ENCODE data around the gene DIRAS2.
"Not testable (repeated sequence)": the region's sequence is repeated elsewhere in the genome, so short reads cannot be mapped to it uniquely, and the experiment has no call there.

The DIRAS2 gene

GRCh38 chr9:90642570-90643539 is at the start of gene DIRAS2:
Gene DIRAS2 (minus strand): TSS chr9:90642824. CDS start chr9:90613827, 28,997 bp downstream.
- peak; percentile 10 to 26 for DNase-seq

- no peak for DNase-seq
Measured at GRCh38 chr9:90684736-90685135, 42.1 kb upstream of the DIRAS2 start.

- no peak for DNase-seq
Measured at GRCh38 chr9:90684106-90684505, 41.5 kb upstream of the DIRAS2 start.

- DNase-seq, result no peak
Measured at GRCh38 chr9:90680534-90680933, 37.9 kb upstream of the DIRAS2 start.

GRCh38 chr9:90665072-90665471 is 22.4 kb upstream of the DIRAS2 start:
- no peak for DNase-seq

GRCh38 chr9:90659650-90660364 is 17.2 kb upstream of the DIRAS2 start:
- no peak for DNase-seq

GRCh38 chr9:90658783-90659182 is 16.2 kb upstream of the DIRAS2 start:
- DNase-seq, result no peak

- DNase-seq, result no peak
Measured at GRCh38 chr9:90658181-90658580, 15.6 kb upstream of the DIRAS2 start.

- DNase-seq, result not testable (repeated sequence)
Measured at GRCh38 chr9:90656876-90657275, 14.3 kb upstream of the DIRAS2 start.

GRCh38 chr9:90651246-90651645 is 8.6 kb upstream of the DIRAS2 start:
- no peak for DNase-seq

- DNase-seq, result no peak
Measured at GRCh38 chr9:90647843-90648242, 5.2 kb upstream of the DIRAS2 start.

- DNase-seq, result no peak
Measured at GRCh38 chr9:90645721-90646120, 3.1 kb upstream of the DIRAS2 start.

- no peak for DNase-seq
Measured at GRCh38 chr9:90641884-90642487, 638 bp downstream of the DIRAS2 start.

- DNase-seq, result no peak
Measured at GRCh38 chr9:90641086-90641485, 1.5 kb downstream of the DIRAS2 start.

GRCh38 chr9:90640361-90640760 is 2.3 kb downstream of the DIRAS2 start:
- DNase-seq, result no peak

- no peak for DNase-seq
Measured at GRCh38 chr9:90637626-90638025, 5.0 kb downstream of the DIRAS2 start.

- DNase-seq, result no peak
Measured at GRCh38 chr9:90632647-90633207, 9.9 kb downstream of the DIRAS2 start.

GRCh38 chr9:90631964-90632363 is 10.7 kb downstream of the DIRAS2 start:
- no peak for DNase-seq

- no peak for DNase-seq
Measured at GRCh38 chr9:90629991-90630390, 12.6 kb downstream of the DIRAS2 start.

- DNase-seq, result no peak
Measured at GRCh38 chr9:90629354-90629753, 13.3 kb downstream of the DIRAS2 start.

GRCh38 chr9:90616806-90617205 is 25.8 kb downstream of the DIRAS2 start:
- no peak for DNase-seq

- DNase-seq, result no peak
Measured at GRCh38 chr9:90613502-90613901, 29.1 kb downstream of the DIRAS2 start.

- DNase-seq, result no peak
Measured at GRCh38 chr9:90612957-90613356, 29.7 kb downstream of the DIRAS2 start.

Measured in activated CD4-positive, alpha-beta T cell treated with anti-CD3 and anti-CD28 coated beads, Interleukin-2, amount 50 U/mL, for 48 hours (primary cell).